H1 (cell line): ENCODE results near the gene CCL22. TPM values are rescaled to one million over a fixed set of nuclear protein-coding genes. Genes with fewer than 3 reads are reported as not detected.

Source experiments
- HDAC2 ChIP-seq, 2 experiments: fragments of 300-600 bp in 1 of 2; sonication (generic) in 1 of 2; IDR thresholded peaks; 2 replicates each; pipeline ENCODE4 v1.6.1; 2011 to 2012; ENCODE audit warnings: low read depth in 2 of 2, low read length in 2 of 2, mild to moderate bottlenecking in 2 of 2, moderate library complexity in 2 of 2, borderline replicate concordance in 1 of 2, inconsistent platforms in 1 of 2
- POLR2A ChIP-seq, 2 experiments: IDR thresholded peaks; 1 replicate in 1 of 2; 2 replicates in 1 of 2; pipeline ENCODE4 v1.6.1; 2011; ENCODE audit warnings: low read depth in 2 of 2, low read length in 2 of 2, mild to moderate bottlenecking in 2 of 2; ENCODE audit errors: control extremely low read depth in 1 of 2
- RBBP5 ChIP-seq: IDR thresholded peaks from 2 replicates; pipeline ENCODE4 v1.7.1; 2012; ENCODE audit warnings: low read depth, mild to moderate bottlenecking, inconsistent platforms, low read length, moderate library complexity, borderline replicate concordance
- RFX5 ChIP-seq: IDR thresholded peaks from 2 replicates; pipeline ENCODE4 v1.6.1; 2011; ENCODE audit warnings: low read depth, low read length, improper control_type of control experiment, borderline replicate concordance
- SAP30 ChIP-seq: fragments of 300-600 bp; sonication (generic); IDR thresholded peaks from 2 replicates; pipeline ENCODE4 v1.7.1; 2012; ENCODE audit warnings: low read length, moderate library complexity, mild to moderate bottlenecking, inconsistent platforms; ENCODE audit not compliant: insufficient read depth, insufficient replicate concordance
- SIRT6 ChIP-seq: IDR thresholded peaks from one replicate; pipeline ENCODE4 v1.7.1; 2012; ENCODE audit warnings: low read length, inconsistent platforms
- SP2 ChIP-seq: IDR thresholded peaks from 2 replicates; pipeline ENCODE4 v1.6.1; 2012; ENCODE audit warnings: mild to moderate bottlenecking, low read length, inconsistent platforms
- SRF ChIP-seq: IDR thresholded peaks from 2 replicates; pipeline ENCODE4 v1.6.1; 2011; ENCODE audit warnings: mild to moderate bottlenecking, low read depth, low read length, moderate library complexity
- TAF1 ChIP-seq: IDR thresholded peaks from 2 replicates; pipeline ENCODE4 v1.6.1; 2011; ENCODE audit warnings: mild to moderate bottlenecking, low read depth, low read length
- TAF7 ChIP-seq: optimal IDR thresholded peaks from 2 replicates; pipeline ENCODE3; 2011; ENCODE audit warnings: low read depth, mild to moderate bottlenecking, inconsistent platforms, low read length, moderate library complexity, borderline replicate concordance
- YY1 ChIP-seq: IDR thresholded peaks from 2 replicates; pipeline ENCODE4 v1.6.1; 2011; ENCODE audit warnings: low read depth, mild to moderate bottlenecking, low read length
- polyA plus RNA-seq, 7 experiments: library from polyadenylated mRNA; depleted of rRNA in 3 of 7; stranded (reverse) in 5 of 7; unstranded in 2 of 7; fragments of >200 nt in 5 of 7; fragments of 200-250 nt in 2 of 7; gene quantifications; 1 replicate in 5 of 7; 2 replicates in 1 of 7; 4 replicates in 1 of 7; pipeline versions ENCODE4 v1.2.1 to v1.2.3, GENCODE V29; 2011 to 2013; ENCODE audit warnings: missing spikeins in 2 of 7, mixed read lengths in 2 of 7
- total RNA-seq: library from RNA; stranded (reverse); fragmentation: NEBNext Ultra II Directional; extraction: Animal tissue kit (Norgen Biotek cat#: 25700); gene quantifications from 2 replicates; pipeline ENCODE4 v1.2.1, GENCODE V29; 2021

Gene CCL22
- total and polyA plus RNA-seq, 2 of the 8 experiments (the other 6 are each of a cell fraction or from before 2014, with no cell fraction given), result not detected

DNA sequence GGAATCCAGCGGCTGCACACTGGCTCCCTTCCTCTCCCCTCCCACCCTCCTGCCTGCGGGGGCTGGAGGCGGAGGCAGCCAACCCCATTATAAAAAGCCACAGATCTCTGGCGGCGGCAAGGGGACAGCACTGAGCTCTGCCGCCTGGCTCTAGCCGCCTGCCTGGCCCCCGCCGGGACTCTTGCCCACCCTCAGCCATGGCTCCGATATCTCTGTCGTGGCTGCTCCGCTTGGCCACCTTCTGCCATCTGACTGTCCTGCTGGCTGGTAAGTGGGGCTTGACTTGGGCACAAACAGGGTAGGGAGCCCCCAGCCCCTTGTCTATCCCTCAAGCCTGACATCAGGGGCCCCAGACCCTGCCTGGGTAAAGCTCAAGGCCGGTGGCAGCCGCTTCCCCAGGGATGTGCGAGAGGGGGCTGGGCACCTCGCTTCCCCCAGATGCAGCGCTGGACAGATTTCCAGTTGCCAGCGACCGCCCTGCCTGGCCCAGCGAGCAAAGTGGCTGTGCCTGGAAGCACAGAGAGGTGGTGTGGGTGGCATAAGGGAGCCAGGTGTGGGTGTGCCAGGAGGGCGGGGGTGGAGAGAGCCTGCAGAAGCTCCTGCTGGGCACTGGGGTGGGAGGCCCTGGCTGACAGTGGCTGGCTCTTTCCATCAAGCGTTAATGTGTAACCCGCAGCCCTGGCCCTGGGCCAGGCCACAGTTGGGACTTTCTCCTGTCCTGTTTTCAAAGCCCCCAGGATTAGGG, 14.0 kb downstream of the CCL22 start, which contains the start of gene CX3CL1 (continued):
- TF ChIP-seq SP2, result no peak
- peak in 1 of 2 experiments; percentile 42; a peak in 1 of 3 replicates for TF ChIP-seq POLR2A (IDR thresholded peaks at IDR 0.05; ENCODE audit: control extremely low read depth in 1 of 2, low read depth in 2 of 2, low read length in 2 of 2)
- peak; percentile 33; the same call in 1 of the 2 replicates for TF ChIP-seq YY1
- TF ChIP-seq SIRT6, result no peak
- TF ChIP-seq SRF, result no peak
- peak; percentile 46; the same call in 1 of the 2 replicates for TF ChIP-seq TAF1
- TF ChIP-seq SAP30, result no peak
- no peak for TF ChIP-seq RFX5
- no peak for TF ChIP-seq HDAC2 (IDR thresholded peaks at IDR 0.05; ENCODE audit: borderline replicate concordance in 1 of 2, low read depth in 2 of 2, low read length in 2 of 2)
- peak; percentile 27 for TF ChIP-seq TAF7
- TF ChIP-seq RBBP5, result no peak
